ENCODE results near the gene CXCL11. TPM values are rescaled to one million over a fixed set of nuclear protein-coding genes. Genes with fewer than 3 reads are reported as not detected.

Gene CXCL11
- total RNA-seq, 1 experiment from 2014 or later, result not detected

- Histone ChIP-seq H2AFZ (no peak overlapping the region), H3K79me2 (ENCODE audit: low read depth) (no peaks in the 10 kb centered on the region), H3F3A (ENCODE audit: insufficient read depth, low read depth) (no peaks in the 10 kb centered on the region), H3K36me3 (ENCODE audit: low read depth) (no peaks in the 10 kb centered on the region), H3K4me2 (no peak overlapping the region), H3K27me3 (ENCODE audit: insufficient read depth, low read depth) (no peaks in the 10 kb centered on the region), H3K4me3 (no peak overlapping the region), H3K9me3 (ENCODE audit: insufficient read depth, low read depth) (no peaks in the 10 kb centered on the region), H3K27ac (no peak overlapping the region), H4K20me1 (ENCODE audit: insufficient read depth) (no peaks in the 10 kb centered on the region), H3K9me2 (ENCODE audit: insufficient read depth) (no peaks in the 10 kb centered on the region), H3K4me1 (replicated peaks; ENCODE audit: insufficient read depth) (no peaks in the 10 kb centered on the region)
- ChIA-PET CTCF (no interaction called here), POLR2A (ENCODE audit: unreplicated experiment) (no interaction called here)
- intact Hi-C loops (cut with micrococcal nuclease; ENCODE audit: unreplicated experiment), result no loop called here
- DNase-seq, result no peak
- BruUV-seq (replicated peaks), result no TSS peak
- TF ChIP-seq EZH2 (IDR thresholded peaks at IDR 0.05; ENCODE audit: low read depth) (no peak), CTCF (conservative IDR thresholded peaks at IDR 0.05) (no peak)
These were observed 729 bp downstream of the CXCL11 start for GRCh38 chr4:76035141-76035540.

GRCh38 chr4:76029300-76029699, 6.6 kb downstream of the CXCL11 start:
- POLR2A ChIA-PET (ENCODE audit: unreplicated experiment), result no interaction called here
- no TSS peak for BruUV-seq (replicated peaks)
- no peaks in the 10 kb centered on the region for H3K27me3 ChIP-seq (ENCODE audit: insufficient read depth, low read depth)
- intact Hi-C loops (cut with micrococcal nuclease; ENCODE audit: unreplicated experiment), result no loop called here
- H3K4me2 ChIP-seq, result no peak overlapping the region
- H2AFZ ChIP-seq, result no peak overlapping the region
- H3K4me3 ChIP-seq, result no peak overlapping the region
- H3K4me1 ChIP-seq (replicated peaks; ENCODE audit: insufficient read depth), result no peaks in the 10 kb centered on the region
- no peaks in the 10 kb centered on the region for H3K36me3 ChIP-seq (ENCODE audit: low read depth)
- no peaks in the 10 kb centered on the region for H4K20me1 ChIP-seq (ENCODE audit: insufficient read depth)
- H3K9me3 ChIP-seq (ENCODE audit: insufficient read depth, low read depth), result no peaks in the 10 kb centered on the region
- no peak overlapping the region for H3K27ac ChIP-seq
- no peaks in the 10 kb centered on the region; the same call in 1 of the 2 replicates for H3K9me2 ChIP-seq (ENCODE audit: insufficient read depth)
- no peak for DNase-seq
- no peaks in the 10 kb centered on the region for H3K79me2 ChIP-seq (ENCODE audit: low read depth)
- H3F3A ChIP-seq (ENCODE audit: insufficient read depth, low read depth), result no peaks in the 10 kb centered on the region
- TF ChIP-seq EZH2 (IDR thresholded peaks at IDR 0.05; ENCODE audit: low read depth), result no peak
- no peak for TF ChIP-seq CTCF (conservative IDR thresholded peaks at IDR 0.05)
- CTCF ChIA-PET, result no interaction called here

GRCh38 chr4:76028350-76028765, 7.5 kb downstream of the CXCL11 start:
- Histone ChIP-seq H3K4me1 (replicated peaks; ENCODE audit: insufficient read depth) (no peaks in the 10 kb centered on the region), H3K27me3 (ENCODE audit: insufficient read depth, low read depth) (no peaks in the 10 kb centered on the region), H3K36me3 (ENCODE audit: low read depth) (no peaks in the 10 kb centered on the region), H3K27ac (no peak overlapping the region), H3K9me3 (ENCODE audit: insufficient read depth, low read depth) (no peaks in the 10 kb centered on the region), H2AFZ (no peak overlapping the region), H3K9me2 (ENCODE audit: insufficient read depth) (no peaks in the 10 kb centered on the region; the same call in 1 of the 2 replicates), H3F3A (ENCODE audit: insufficient read depth, low read depth) (no peaks in the 10 kb centered on the region), H3K79me2 (ENCODE audit: low read depth) (no peaks in the 10 kb centered on the region), H4K20me1 (ENCODE audit: insufficient read depth) (no peaks in the 10 kb centered on the region), H3K4me2 (no peak overlapping the region), H3K4me3 (no peak overlapping the region)
- DNase-seq, result no peak
- BruUV-seq (replicated peaks), result no TSS peak
- intact Hi-C loops (cut with micrococcal nuclease; ENCODE audit: unreplicated experiment), result no loop called here
- TF ChIP-seq EZH2 (IDR thresholded peaks at IDR 0.05; ENCODE audit: low read depth) (no peak), CTCF (conservative IDR thresholded peaks at IDR 0.05) (no peak)
- ChIA-PET POLR2A (ENCODE audit: unreplicated experiment) (no interaction called here), CTCF (no interaction called here)
